ENCODE data around the gene SLC41A3. TPM values are rescaled to one million over a fixed set of nuclear protein-coding genes. Genes with fewer than 3 reads are reported as not detected.

The SLC41A3 gene
- total RNA-seq, 1 experiment from 2014 or later = 35.5 TPM

GRCh38 chr3:126008219-126008618, 75.7 kb downstream of the SLC41A3 start:
- Mint-ChIP-seq H3K27me3 (ENCODE audit: low read depth) (no peaks in the 10 kb centered on the region; the same call in 1 of the 2 replicates), H3K9me3 (peaks cover 0 to 5% of the 10 kb centered on the region in 2 experiments; a peak in 1 of 5 replicates), H3K27ac (no peak overlapping the region; a peak in 1 of 7 replicates), H3K4me3 (no peak overlapping the region), H3K4me1 (no peaks in the 10 kb centered on the region; a peak in 2 of 4 replicates), H3K36me3 (ENCODE audit: insufficient read depth in 1 of 3, low read depth in 3 of 3) (peaks cover 4 to 48% (median 23%) of the 10 kb centered on the region in 3 experiments; a peak in 6 of 7 replicates)
- Histone ChIP-seq H3K9ac (ENCODE audit: extremely low read depth, insufficient read length, low read length) (no peak overlapping the region), H3K79me1 (ENCODE audit: insufficient read depth, low read depth, low read length, poor library complexity, severe bottlenecking) (no peaks in the 10 kb centered on the region), H3K56ac (ENCODE audit: insufficient read length, low read depth, low read length) (no peak overlapping the region), H3K4me2 (ENCODE audit: insufficient read depth, insufficient read length, low read length) (no peak overlapping the region), H3K27me3 (ENCODE audit: insufficient read depth, low read length) (no peaks in the 10 kb centered on the region), H4K91ac (ENCODE audit: insufficient read length, low read depth, low read length) (no peak overlapping the region), H3K27ac (ENCODE audit: insufficient read length, low read depth, low read length) (no peak overlapping the region), H2BK120ac (ENCODE audit: low read depth, low read length, poor library complexity, severe bottlenecking) (no peak overlapping the region), H3K4me1 (ENCODE audit: insufficient read depth, low read length) (no peaks in the 10 kb centered on the region), H2AK5ac (ENCODE audit: insufficient read length, low read length) (no peak overlapping the region), H2BK15ac (ENCODE audit: low read depth, low read length) (no peak overlapping the region), H2BK12ac (ENCODE audit: insufficient read length, low read depth, low read length) (no peak overlapping the region), H2BK5ac (ENCODE audit: insufficient read length, low read length) (peak overlapping the region; percentile 1), H4K5ac (ENCODE audit: insufficient read length, low read depth, low read length) (peak overlapping the region; percentile 29), H3K14ac (ENCODE audit: insufficient read depth, low read length) (no peak overlapping the region), H3K18ac (ENCODE audit: insufficient read length, low read depth, low read length) (no peak overlapping the region), H2BK20ac (ENCODE audit: low read depth, low read length, poor library complexity, severe bottlenecking) (no peak overlapping the region), H2AFZ (ENCODE audit: low read length) (no peak overlapping the region), H3K23me2 (ENCODE audit: insufficient read length, low read depth, low read length, poor library complexity, severe bottlenecking) (no peaks in the 10 kb centered on the region), H3T11ph (ENCODE audit: low read length) (no peak overlapping the region), H3K79me2 (ENCODE audit: insufficient read depth, low read length) (no peaks in the 10 kb centered on the region), H3K9me3 (ENCODE audit: control insufficient read depth, low read depth, low read length) (no peaks in the 10 kb centered on the region), H3K23ac (ENCODE audit: insufficient read length, low read depth, low read length) (peak overlapping the region; percentile 17), H3K4ac (ENCODE audit: low read depth, low read length) (no peak overlapping the region), H4K20me1 (ENCODE audit: control insufficient read depth, insufficient read depth, insufficient read length) (no peaks in the 10 kb centered on the region), H4K8ac (replicated peaks; ENCODE audit: insufficient read length, low read depth, low read length) (no peak overlapping the region)
- no peak for DNase-seq
- TF ChIP-seq CTCF (conservative IDR thresholded peaks at IDR 0.05) = no peak
- whole genome bisulfite sequencing (ENCODE audit: extremely low coverage, insufficient read length, low lambda C conversion rate) = 100% methylated on average over 1 of the region's 3 CpGs
